Frontal cortex (tissue), 4 donors: ENCODE results near the gene TLNRD1. TPM values are rescaled to one million over a fixed set of nuclear protein-coding genes. Genes with fewer than 3 reads are reported as not detected.
A peak's percentile ranks its signal among the peaks of the same experiment; 100 is the strongest.

Source experiments
- DNase-seq, 2 donors: peaks; one replicate each; pipeline ENCODE4 v3.0.0; 2012; ENCODE audit warnings: low spot score in 2 of 2
- FAIRE-seq: peaks from 2 replicates; lab custom pipeline; 2012; peaks lifted over from hg19 to GRCh38; lab: Jason Lieb, UNC
- small RNA-seq: library from RNA; depleted of rRNA; stranded (forward); fragments of <200 nt; gene quantifications from one replicate; pipeline ENCODE3, GENCODE V24; 2014
- total RNA-seq: library from RNA; depleted of rRNA; stranded (reverse); fragments of >200 nt; gene quantifications from one replicate; pipeline ENCODE4 v1.2.3, GENCODE V29; 2014
- donor health status: control.
- donor health status: control.
- donor health status: control.

Gene TLNRD1
- total RNA-seq, 1 donor from 2014 or later: 6.1 TPM

DNA sequence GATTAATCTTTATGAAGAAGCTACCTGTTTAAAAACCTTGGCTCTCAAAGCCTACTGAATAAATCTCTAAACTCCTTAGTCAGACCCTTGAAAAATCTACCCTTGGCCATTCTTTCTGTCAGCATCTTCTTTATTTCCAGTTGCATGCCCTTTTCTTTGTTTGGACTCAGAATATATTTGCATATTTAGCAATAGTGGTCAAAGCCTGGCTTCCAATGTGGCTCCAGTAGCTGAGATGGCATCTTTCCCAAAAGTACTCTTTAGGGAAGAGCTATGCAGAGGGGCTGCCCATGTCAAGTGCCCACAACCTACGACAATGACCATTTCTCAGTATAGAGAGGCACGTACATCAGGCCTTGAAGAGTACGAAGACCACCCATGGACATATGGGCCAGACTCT lies 47.2 kb downstream of the TLNRD1 start:
- FAIRE-seq: no peak
- no peak for DNase-seq

DNA sequence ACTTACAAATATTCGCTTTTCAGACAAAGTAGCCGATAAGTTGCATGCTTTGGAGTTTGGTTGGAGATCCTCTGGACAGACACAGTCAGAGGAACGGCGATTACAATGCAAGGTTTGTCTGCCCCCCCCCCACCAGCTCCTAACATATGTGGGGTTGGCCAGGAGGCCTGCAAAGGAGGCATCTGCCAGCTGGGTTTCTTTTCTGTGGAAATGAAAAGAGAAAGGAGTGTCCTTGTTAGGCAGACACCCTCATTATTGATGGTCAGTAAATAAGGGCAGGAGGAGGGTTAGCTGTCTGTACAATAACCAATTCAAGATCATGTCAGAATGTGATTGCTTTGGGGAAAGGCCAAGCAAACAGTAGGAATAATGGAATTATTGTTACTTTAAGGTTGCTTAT lies 49.1 kb downstream of the TLNRD1 start:
- DNase-seq (peak in 1 of 2 donors; percentile 5), FAIRE-seq (no peak)

DNA sequence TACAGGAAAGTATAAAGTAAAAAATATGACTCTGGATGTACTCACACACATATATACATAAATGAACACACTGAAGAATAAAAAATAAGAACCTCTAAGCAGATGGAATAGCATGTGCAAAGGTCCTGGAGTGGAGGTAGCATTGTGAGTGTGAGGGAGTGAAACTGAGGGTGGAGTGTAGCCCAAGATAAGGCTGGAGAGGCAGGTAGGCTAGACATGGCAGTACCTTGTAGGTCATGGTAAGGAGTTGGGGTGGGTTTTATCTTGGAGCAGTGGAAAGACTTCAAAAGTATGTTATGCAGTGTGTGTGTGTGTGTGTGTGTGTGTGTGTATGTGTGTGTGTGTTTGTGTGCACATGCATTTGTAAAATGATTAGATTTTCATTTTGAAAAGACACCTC lies 49.5 kb downstream of the TLNRD1 start:
- FAIRE-seq (no peak), DNase-seq (no peak)

DNA sequence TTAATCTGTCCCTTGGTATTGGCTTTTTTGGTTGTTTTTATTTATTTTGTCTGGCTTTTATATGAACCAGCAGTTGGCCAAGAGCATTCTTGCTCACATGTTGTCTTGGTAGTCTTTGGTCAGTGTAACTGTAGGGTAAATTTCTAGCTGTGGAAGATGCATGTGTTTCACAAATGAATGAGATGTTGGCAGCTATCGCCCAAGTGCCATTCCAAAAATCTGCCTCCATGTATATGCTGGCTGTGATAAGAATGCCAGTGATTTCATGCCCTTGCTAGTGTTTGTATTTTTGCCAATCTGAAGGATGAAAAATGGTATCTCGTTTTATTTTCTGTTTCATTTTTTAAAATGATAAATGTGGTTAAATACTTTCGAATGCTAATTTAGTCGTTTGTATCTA lies 50.1 kb downstream of the TLNRD1 start:
- no peak for DNase-seq
- FAIRE-seq: no peak

DNA sequence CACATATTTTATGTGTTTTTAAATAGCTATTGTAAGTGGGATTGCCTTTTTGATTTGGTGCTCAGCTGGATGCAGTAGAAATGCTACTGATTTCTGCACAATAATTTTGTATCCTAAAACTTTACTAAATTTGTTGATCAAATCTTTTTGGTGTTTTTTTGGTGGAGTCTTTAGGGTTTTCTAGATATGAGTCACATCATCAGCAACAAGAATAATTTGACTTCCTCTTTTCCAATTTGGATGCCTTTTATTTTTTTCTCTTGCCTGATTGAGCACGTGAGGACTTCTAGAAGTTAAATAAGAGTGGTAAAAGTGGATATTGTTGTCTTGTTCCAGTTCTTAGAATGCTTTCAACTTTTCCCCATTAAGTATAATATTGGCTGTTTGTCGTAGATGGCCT lies 51.3 kb downstream of the TLNRD1 start:
- FAIRE-seq (no peak), DNase-seq (no peak)

DNA sequence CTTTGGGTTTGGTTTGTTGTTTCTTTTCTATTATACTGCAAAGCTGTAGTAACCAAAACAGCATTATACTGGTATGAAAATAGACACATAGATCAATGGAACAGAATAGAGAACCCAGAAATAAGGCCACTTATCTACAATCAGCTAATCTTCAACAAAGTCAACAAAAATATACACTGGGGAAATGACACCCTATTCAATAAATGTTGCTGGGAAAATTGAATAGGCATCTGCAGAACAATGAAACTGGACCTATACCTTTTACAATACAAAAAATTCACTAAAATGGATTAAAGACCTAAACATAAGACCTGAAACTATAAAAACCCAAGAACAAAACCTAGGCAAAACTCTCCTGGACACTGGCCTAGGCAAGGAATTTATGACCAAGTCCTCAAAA lies 52.9 kb downstream of the TLNRD1 start:
- DNase-seq (no peak), FAIRE-seq (no peak)

DNA sequence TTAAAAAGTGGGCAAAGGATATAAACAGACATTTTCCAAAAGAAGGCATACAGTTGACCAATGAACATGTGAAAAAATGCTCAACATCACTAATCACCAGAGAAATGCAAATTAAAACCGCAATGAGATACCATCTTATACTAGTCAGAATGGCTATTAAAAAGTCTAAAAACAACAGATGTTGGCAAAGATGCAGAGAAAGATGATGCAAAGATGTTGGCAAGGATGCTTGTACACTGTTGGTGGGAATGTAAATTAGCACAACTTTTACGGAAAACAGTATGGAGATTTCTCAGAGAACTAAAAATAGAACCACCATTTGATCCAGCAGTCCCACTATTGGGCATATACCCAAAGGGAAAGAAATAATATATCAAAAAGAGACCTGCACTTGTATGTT lies 53.5 kb downstream of the TLNRD1 start:
- no peak for FAIRE-seq
- DNase-seq: no peak

Small RNA genes lying within 50 kb of the gene (small RNA-seq; reads per million reads assigned to genes)
- not detected for gene MIR4514

Other genes starting within 250 kb of the TLNRD1 start
- gene CEMIP, start 221.6 kb upstream of the TLNRD1 start, total RNA-seq: 3.7 TPM
- gene MESD, start 11.1 kb upstream of the TLNRD1 start, total RNA-seq: 12.2 TPM
- gene CFAP161, start 133.3 kb downstream of the TLNRD1 start, total RNA-seq: 6.9 TPM
- 0.82 TPM for gene IL16, start 196.0 kb downstream of the TLNRD1 start, total RNA-seq